Keratinocyte (primary cell): ENCODE data around the gene RBPJ. TPM values are rescaled to one million over a fixed set of nuclear protein-coding genes. Genes with fewer than 3 reads are reported as not detected.

Source experiments
- DNase-seq: peaks from one replicate; pipeline ENCODE4 v3.0.0-alpha.2; 2011; ENCODE audit warnings: low read depth, missing footprints, low spot score
- FAIRE-seq: peaks from 2 replicates; lab custom pipeline; 2011; peaks lifted over from hg19 to GRCh38; lab: Jason Lieb, UNC
- H2AFZ ChIP-seq: 2 replicates; pipeline ENCODE4 v1.6.0; 2012; ENCODE audit warnings: low read length, control low read depth, inconsistent platforms; ENCODE audit not compliant: control insufficient read depth
- H3K27ac ChIP-seq: 2 replicates; pipeline ENCODE4 v1.5.1; 2011; ENCODE audit warnings: low read length; ENCODE audit not compliant: control insufficient read depth, insufficient read depth
- H3K27me3 ChIP-seq: 3 replicates; pipeline ENCODE4 v1.6.0; 2011; ENCODE audit warnings: low read length; ENCODE audit not compliant: control insufficient read depth, insufficient read depth; ENCODE audit errors: extremely low read depth
- H3K36me3 ChIP-seq, 2 experiments: 2 replicates in 1 of 2; 3 replicates in 1 of 2; pipeline ENCODE4 v1.5.1; 2011; ENCODE audit warnings: low read length in 2 of 2, mild to moderate bottlenecking in 1 of 2; ENCODE audit not compliant: control insufficient read depth in 2 of 2, insufficient read depth in 2 of 2; ENCODE audit errors: extremely low read depth in 1 of 2
- H3K4me1 ChIP-seq: 3 replicates; pipeline ENCODE4 v1.5.1; 2011; ENCODE audit warnings: low read length; ENCODE audit not compliant: control insufficient read depth, insufficient read depth; ENCODE audit errors: extremely low read depth
- H3K4me2 ChIP-seq: 3 replicates; pipeline ENCODE4 v1.6.0; 2011; ENCODE audit warnings: low read depth, low read length; ENCODE audit not compliant: control insufficient read depth, insufficient read depth; ENCODE audit errors: extremely low read depth
- H3K4me3 ChIP-seq, 3 experiments: fragments of 200-600 bp in 1 of 3; sonication (generic) in 1 of 3; 2 replicates in 2 of 3; 3 replicates in 1 of 3; pipeline ENCODE4 v1.5.1; 2011 to 2016; ENCODE audit warnings: low read length in 3 of 3, mild to moderate bottlenecking in 3 of 3, control low read depth in 2 of 3, inconsistent platforms in 1 of 3, low read depth in 1 of 3, mixed read lengths in 1 of 3, mixed run types in 1 of 3, moderate library complexity in 1 of 3; ENCODE audit not compliant: control insufficient read depth in 2 of 3, insufficient read depth in 2 of 3; ENCODE audit errors: extremely low read depth in 1 of 3
- H3K79me2 ChIP-seq: 2 replicates; pipeline ENCODE4 v1.6.0; 2012; ENCODE audit warnings: low read length; ENCODE audit not compliant: control insufficient read depth, insufficient read depth
- H3K9ac ChIP-seq: 3 replicates; pipeline ENCODE4 v1.6.0; 2011; ENCODE audit warnings: low read length; ENCODE audit not compliant: control insufficient read depth, insufficient read depth; ENCODE audit errors: extremely low read depth
- H3K9me1 ChIP-seq: 3 replicates; pipeline ENCODE4 v1.6.0; 2011; ENCODE audit warnings: low read length; ENCODE audit not compliant: control insufficient read depth, insufficient read depth; ENCODE audit errors: extremely low read depth
- H3K9me3 ChIP-seq: 2 replicates; pipeline ENCODE4 v1.5.1; 2012; ENCODE audit warnings: low read depth, low read length; ENCODE audit not compliant: control insufficient read depth
- H4K20me1 ChIP-seq: 3 replicates; pipeline ENCODE4 v1.6.0; 2011; ENCODE audit warnings: low read length; ENCODE audit not compliant: control insufficient read depth, insufficient read depth; ENCODE audit errors: extremely low read depth
- EZH2 ChIP-seq: IDR thresholded peaks from one replicate; pipeline ENCODE4 v1.6.1; 2012; ENCODE audit warnings: inconsistent platforms, mild to moderate bottlenecking, low read length, moderate library complexity
- dilution Hi-C: fragments of 300-500 bp; cut with MboI; formaldehyde crosslinking; loops from one replicate; pipeline ENCODE4 v1.7.0; 2020; ENCODE audit warnings: low sequenced_read_pairs; ENCODE audit not compliant: extremely low pct_ligation_motif_present
- polyA plus RNA-seq, 5 experiments: library from polyadenylated mRNA; depleted of rRNA in 3 of 5; stranded (reverse) in 3 of 5; stranded (forward) in 1 of 5; unstranded in 1 of 5; fragments of >200 nt; gene quantifications; 1 replicate in 1 of 5; 2 replicates in 3 of 5; 3 replicates in 1 of 5; pipeline versions ENCODE4 v1.2.1 to v1.2.3, GENCODE V29; 2011 to 2012; ENCODE audit warnings: missing spikeins in 2 of 5, low read depth in 1 of 5, low replicate concordance in 1 of 5
- TF ChIP-seq, protein P1 (sequence below), 3 experiments: IDR thresholded peaks in 1 of 3; conservative IDR thresholded peaks in 1 of 3; optimal IDR thresholded peaks in 1 of 3; 2 replicates in 2 of 3; 3 replicates in 1 of 3; pipeline versions ENCODE3 to v1.5.1; 2011; ENCODE audit warnings: low read length in 3 of 3, mild to moderate bottlenecking in 3 of 3, moderate library complexity in 2 of 3, control low read depth in 1 of 3, inconsistent platforms in 1 of 3; ENCODE audit not compliant: insufficient read depth in 2 of 3; ENCODE audit errors: extremely low read depth in 1 of 3

The RBPJ gene
- polyA plus RNA-seq, 1 donor (not counting 4 experiments of a cell fraction or from before 2014, with no cell fraction given): 38.0 TPM

DNA sequence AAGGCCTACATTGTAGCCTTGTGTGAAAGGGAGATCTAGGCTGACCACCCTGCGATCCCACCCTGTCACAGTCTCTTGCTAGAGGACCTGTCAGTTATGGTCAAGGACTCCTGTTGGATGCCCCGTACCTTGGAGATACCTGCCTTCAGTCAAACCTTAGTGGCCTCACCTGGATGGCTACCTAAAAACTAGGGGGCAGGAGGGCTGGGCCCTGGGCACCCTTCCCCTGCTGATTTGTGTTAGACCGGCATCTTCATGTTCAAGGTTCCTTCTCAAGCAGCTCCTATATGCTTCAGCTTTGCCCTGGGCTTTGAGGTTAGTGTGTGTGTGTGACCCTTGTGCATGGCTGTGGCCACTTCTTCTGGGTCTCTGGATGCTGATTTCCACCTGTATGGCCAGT lies 134.1 kb downstream of the RBPJ start:
- no peaks in the 10 kb centered on the region for H3K79me2 ChIP-seq
- H3K9me1 ChIP-seq: peaks cover 3% of the 10 kb centered on the region
- H3K4me3 ChIP-seq: no peak overlapping the region
- H3K9ac ChIP-seq: no peak overlapping the region
- H2AFZ ChIP-seq: no peak overlapping the region
- no peaks in the 10 kb centered on the region for H4K20me1 ChIP-seq
- no peak overlapping the region for H3K4me2 ChIP-seq
- DNase-seq: no peak
- no peak overlapping the region for H3K27ac ChIP-seq
- no peaks in the 10 kb centered on the region for H3K4me1 ChIP-seq
- no peaks in the 10 kb centered on the region for H3K36me3 ChIP-seq
- H3K27me3 ChIP-seq: no peaks in the 10 kb centered on the region
- TF ChIP-seq, protein P1, sequence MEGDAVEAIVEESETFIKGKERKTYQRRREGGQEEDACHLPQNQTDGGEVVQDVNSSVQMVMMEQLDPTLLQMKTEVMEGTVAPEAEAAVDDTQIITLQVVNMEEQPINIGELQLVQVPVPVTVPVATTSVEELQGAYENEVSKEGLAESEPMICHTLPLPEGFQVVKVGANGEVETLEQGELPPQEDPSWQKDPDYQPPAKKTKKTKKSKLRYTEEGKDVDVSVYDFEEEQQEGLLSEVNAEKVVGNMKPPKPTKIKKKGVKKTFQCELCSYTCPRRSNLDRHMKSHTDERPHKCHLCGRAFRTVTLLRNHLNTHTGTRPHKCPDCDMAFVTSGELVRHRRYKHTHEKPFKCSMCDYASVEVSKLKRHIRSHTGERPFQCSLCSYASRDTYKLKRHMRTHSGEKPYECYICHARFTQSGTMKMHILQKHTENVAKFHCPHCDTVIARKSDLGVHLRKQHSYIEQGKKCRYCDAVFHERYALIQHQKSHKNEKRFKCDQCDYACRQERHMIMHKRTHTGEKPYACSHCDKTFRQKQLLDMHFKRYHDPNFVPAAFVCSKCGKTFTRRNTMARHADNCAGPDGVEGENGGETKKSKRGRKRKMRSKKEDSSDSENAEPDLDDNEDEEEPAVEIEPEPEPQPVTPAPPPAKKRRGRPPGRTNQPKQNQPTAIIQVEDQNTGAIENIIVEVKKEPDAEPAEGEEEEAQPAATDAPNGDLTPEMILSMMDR (optimal IDR thresholded peaks at IDR 0.05 in 1 of 3, IDR thresholded peaks at IDR 0.05 in 1 of 3, conservative IDR thresholded peaks at IDR 0.05 in 1 of 3; ENCODE audit: extremely low read depth in 1 of 3, insufficient read depth in 2 of 3, low read length in 3 of 3): no peak
- TF ChIP-seq EZH2: no peak
- no peaks in the 10 kb centered on the region for H3K9me3 ChIP-seq
- dilution Hi-C loops: no loop called here
- FAIRE-seq: no peak

GRCh38 chr4:26455571-26455970 lies 134.8 kb downstream of the RBPJ start:
- DNase-seq (no peak), FAIRE-seq (no peak)
- Histone ChIP-seq H3K27ac (no peak overlapping the region), H3K4me3 (no peak overlapping the region), H4K20me1 (no peaks in the 10 kb centered on the region), H3K9ac (no peak overlapping the region), H3K4me2 (no peak overlapping the region), H3K79me2 (no peaks in the 10 kb centered on the region), H3K27me3 (no peaks in the 10 kb centered on the region), H3K9me1 (peaks cover 3% of the 10 kb centered on the region), H3K9me3 (no peaks in the 10 kb centered on the region), H2AFZ (no peak overlapping the region), H3K4me1 (no peaks in the 10 kb centered on the region), H3K36me3 (no peaks in the 10 kb centered on the region)
- TF ChIP-seq EZH2: no peak
- TF ChIP-seq, protein P1 (optimal IDR thresholded peaks at IDR 0.05 in 1 of 3, IDR thresholded peaks at IDR 0.05 in 1 of 3, conservative IDR thresholded peaks at IDR 0.05 in 1 of 3; ENCODE audit: extremely low read depth in 1 of 3, insufficient read depth in 2 of 3, low read length in 3 of 3): no peak
- dilution Hi-C loops: no loop called here
